Measurements from ENCODE around the gene FBXO42.

The FBXO42 gene

GRCh38 chr1:16326833-16327404, 25.4 kb downstream of the FBXO42 start:
- DNase-seq (ENCODE audit: low read depth in 2 of 2, low spot score in 1 of 2) = no peak

GRCh38 chr1:16324456-16324890, 27.8 kb downstream of the FBXO42 start:
- DNase-seq (ENCODE audit: low read depth in 2 of 2, low spot score in 1 of 2) = no peak

DNA sequence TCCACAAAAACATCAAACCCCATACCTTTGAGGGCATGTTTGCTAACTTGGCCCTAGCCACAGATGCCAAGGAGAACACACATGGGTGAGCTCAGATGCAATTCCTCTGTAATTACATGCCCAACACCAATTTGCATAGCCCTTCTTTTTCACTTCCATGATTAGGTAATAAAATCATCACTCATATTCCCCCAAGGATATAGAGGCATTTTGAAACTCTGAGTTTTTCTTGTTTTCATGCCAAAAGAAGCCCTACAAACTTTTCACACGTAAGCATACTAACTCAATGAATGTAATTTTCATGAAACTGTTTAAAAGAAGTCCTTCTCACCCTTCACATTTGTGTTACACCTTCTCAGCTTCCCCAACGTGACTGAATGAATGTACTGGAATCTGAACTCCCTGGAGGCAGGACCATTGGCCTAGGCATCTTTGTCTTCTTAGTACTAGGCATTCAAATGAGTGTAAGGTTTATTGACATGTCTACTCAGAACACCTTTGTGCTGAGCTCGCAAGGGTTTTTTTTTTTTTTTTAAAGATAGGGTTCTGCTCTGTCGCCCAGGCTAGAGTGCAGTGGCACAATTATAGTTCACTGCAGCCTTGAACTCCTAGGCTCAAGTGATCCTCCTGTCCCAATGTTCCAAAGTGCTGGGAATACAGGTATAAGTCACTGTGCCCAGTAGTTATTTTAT, 31.0 kb downstream of the FBXO42 start:
- no peak for DNase-seq (ENCODE audit: low read depth in 2 of 2, low spot score in 1 of 2)

DNA sequence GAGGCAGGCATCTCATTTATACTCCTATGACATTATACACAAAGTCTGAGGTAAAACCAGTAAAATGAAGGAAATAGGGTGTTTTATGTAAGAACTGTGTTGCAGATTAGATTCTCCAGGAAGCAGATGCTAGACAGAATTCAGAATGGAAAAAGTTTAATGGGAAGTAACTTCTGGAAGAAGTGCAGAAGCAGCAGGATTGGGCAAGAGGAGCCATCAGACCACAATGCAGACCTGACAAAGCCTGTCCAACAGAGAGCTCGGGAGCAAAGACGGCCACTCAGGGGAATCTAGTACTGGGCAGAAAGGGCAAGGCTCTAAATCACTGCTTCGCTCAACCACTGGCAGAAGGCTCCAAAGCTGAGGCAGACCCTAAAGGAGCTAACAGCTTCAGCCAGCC, 33.7 kb downstream of the FBXO42 start:
- no peak for DNase-seq (ENCODE audit: low read depth in 2 of 2, low spot score in 1 of 2)

GRCh38 chr1:16315437-16315836, 36.8 kb downstream of the FBXO42 start:
- no peak for DNase-seq (ENCODE audit: low read depth in 2 of 2, low spot score in 1 of 2)

GRCh38 chr1:16307222-16307621, 45.1 kb downstream of the FBXO42 start:
- DNase-seq (ENCODE audit: low read depth in 2 of 2, low spot score in 1 of 2) = no peak

- no peak for DNase-seq (ENCODE audit: low read depth in 2 of 2, low spot score in 1 of 2)
These were observed 49.3 kb downstream of the FBXO42 start for GRCh38 chr1:16302709-16303627.

- no peak for DNase-seq (ENCODE audit: low read depth in 2 of 2, low spot score in 1 of 2)
These were observed 51.8 kb downstream of the FBXO42 start for GRCh38 chr1:16300436-16300835.

DNA sequence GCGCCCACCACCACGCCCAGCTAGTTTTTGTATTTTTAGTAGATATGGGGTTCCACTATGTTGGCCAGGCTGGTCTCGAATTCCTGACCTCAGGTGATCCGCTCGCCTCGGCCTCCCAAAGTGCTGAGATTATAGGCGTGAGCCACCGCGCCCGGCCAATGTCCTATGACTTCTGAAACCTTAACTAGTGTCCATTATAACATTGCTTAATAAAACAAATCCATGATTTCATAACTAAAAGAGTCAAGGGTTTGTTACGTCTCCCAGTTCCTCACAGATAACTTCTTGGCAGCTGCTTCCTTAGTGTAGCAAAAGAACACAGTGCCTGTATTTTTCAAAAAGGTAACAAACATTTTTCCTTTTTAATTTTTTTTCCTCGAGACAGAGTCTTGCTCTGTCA, 53.6 kb downstream of the FBXO42 start:
- no peak for DNase-seq (ENCODE audit: low read depth in 2 of 2, low spot score in 1 of 2)

GRCh38 chr1:16296643-16297042, 55.6 kb downstream of the FBXO42 start:
- DNase-seq (ENCODE audit: low read depth in 2 of 2, low spot score in 1 of 2) = no peak

GRCh38 chr1:16294219-16295212, 57.8 kb downstream of the FBXO42 start:
- DNase-seq (ENCODE audit: low read depth in 2 of 2, low spot score in 1 of 2) = no peak

- DNase-seq (ENCODE audit: low read depth in 2 of 2, low spot score in 1 of 2) = no peak
These were observed 58.7 kb downstream of the FBXO42 start for GRCh38 chr1:16293538-16293937.

DNA sequence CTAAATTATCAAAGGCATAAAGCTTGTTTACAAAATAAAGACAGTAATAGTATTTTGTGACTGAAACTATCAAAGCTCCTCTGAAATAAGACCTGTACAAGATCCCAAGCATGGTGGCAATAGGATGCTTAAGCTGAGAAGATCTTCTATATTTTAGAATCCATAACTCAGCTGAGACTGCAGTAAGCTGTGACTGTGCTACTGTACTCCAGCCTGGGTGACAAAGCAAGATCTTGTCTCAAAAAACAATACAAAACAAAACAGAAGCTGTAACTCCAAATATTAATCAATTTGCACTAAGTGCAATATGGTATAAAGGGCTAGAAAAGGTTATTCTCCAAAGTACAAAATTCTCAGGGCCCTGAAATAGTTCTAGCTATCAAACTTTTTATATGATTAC, 59.5 kb downstream of the FBXO42 start:
- no peak for DNase-seq (ENCODE audit: low read depth in 2 of 2, low spot score in 1 of 2)

DNA sequence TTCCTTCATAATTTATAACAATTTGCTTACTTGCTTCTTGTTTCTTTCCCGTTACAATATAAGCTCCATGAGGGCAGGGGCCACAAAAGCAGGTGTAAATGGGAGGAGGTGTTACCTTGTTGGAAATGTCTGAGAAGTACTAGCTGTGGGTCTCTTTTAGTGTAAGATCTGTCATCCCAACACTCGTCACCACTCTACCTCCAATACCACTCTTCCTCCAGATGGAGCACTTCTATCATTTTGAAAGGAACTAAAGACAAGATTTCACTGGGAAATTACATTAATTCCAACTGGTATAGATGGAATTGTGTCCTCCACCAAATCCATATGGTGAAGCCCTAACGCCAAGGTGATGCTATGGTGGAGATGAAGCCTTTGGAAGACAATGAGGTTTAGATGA, 62.3 kb downstream of the FBXO42 start:
- DNase-seq (ENCODE audit: low read depth in 2 of 2, low spot score in 1 of 2) = no peak

DNA sequence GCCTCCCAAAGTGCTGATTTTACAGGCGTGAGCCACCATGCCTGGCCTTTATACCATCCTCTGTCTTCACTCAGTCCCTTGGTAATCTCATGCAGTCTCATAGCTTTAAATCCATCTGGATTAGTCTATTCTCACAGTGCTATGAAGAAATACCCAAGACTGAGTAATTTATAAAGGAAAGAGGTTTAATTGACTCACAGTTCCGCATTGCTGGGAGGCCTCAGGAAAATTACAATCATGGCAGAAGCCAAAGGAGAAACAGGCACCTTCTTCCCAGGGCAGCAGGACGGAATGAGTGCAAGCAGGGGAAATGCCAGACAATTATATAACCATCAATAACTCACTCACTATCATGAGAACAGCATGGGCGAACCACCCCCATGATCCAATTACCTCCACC, 66.2 kb downstream of the FBXO42 start:
- no peak for DNase-seq (ENCODE audit: low read depth in 2 of 2, low spot score in 1 of 2)

DNA sequence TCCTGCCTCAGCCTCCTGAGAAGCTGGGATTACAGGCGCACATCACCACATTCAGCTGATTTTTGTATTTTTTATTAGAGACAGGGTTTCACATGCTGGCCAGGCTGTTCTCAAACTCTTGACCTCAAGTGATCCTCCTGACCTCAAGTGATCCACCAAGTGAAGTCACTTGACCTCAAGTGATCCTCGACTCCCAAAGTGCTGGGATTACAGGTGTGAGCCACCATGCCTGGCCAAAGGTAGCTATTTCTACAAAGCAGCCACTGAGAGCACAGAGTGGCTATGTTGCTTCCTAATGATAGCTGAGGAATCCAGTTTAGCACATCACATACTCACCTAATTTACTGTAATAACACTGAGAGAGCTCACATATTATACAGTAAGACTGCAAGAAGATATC, 70.5 kb downstream of the FBXO42 start:
- DNase-seq (ENCODE audit: low read depth in 2 of 2, low spot score in 1 of 2) = no peak

GRCh38 chr1:16279186-16279585, 73.1 kb downstream of the FBXO42 start:
- no peak for DNase-seq (ENCODE audit: low read depth in 2 of 2, low spot score in 1 of 2)

GRCh38 chr1:16276302-16277030, 75.8 kb downstream of the FBXO42 start:
- DNase-seq (ENCODE audit: low read depth in 2 of 2, low spot score in 1 of 2) = no peak

GRCh38 chr1:16275591-16275990, 76.7 kb downstream of the FBXO42 start:
- no peak for DNase-seq (ENCODE audit: low read depth in 2 of 2, low spot score in 1 of 2)

- no peak for DNase-seq (ENCODE audit: low read depth in 2 of 2, low spot score in 1 of 2)
These were observed 84.5 kb downstream of the FBXO42 start for GRCh38 chr1:16267690-16268180.
